Adrenal gland (tissue), 5 donors: Measurements from ENCODE around the gene FLNC.

ENCODE experiments used
- CTCF ChIP-seq, 6 experiments: fragments of 450-650 bp in 4 of 6; fragments of 200-600 bp in 2 of 6; sonication (generic) in 1 of 6; IDR thresholded peaks; 1 replicate in 5 of 6; 2 replicates in 1 of 6; pipeline versions ENCODE4 v1.5.1 to v1.8.0; 2016 to 2021; ENCODE audit warnings: antibody characterized with exemption in 6 of 6, mild to moderate bottlenecking in 2 of 6, moderate library complexity in 1 of 6
- POLR2A ChIP-seq, 2 donors: fragments of 450-650 bp; IDR thresholded peaks; one replicate each; pipeline ENCODE4 v1.6.1; 2017; ENCODE audit warnings: antibody characterized with exemption in 2 of 2, mild to moderate bottlenecking in 2 of 2, moderate library complexity in 1 of 2
- donor health status: DM: no; HTN: no; CAD: no.

GRCh38 chr7:128826512-128826911 lies 3.7 kb upstream of the FLNC start:
- TF ChIP-seq CTCF (IDR thresholded peaks at IDR 0.05): no peak
- TF ChIP-seq POLR2A (IDR thresholded peaks at IDR 0.05): no peak
